Mesodermal cell (in vitro differentiated cells): ENCODE data around the gene PPM1F.
"Not testable (repeated sequence)": the region's sequence is repeated elsewhere in the genome, so short reads cannot be mapped to it uniquely, and the experiment has no call there.

Experiments
- H3K27ac ChIP-seq: 2 replicates; pipeline ENCODE4 v1.7.0; 2013; ENCODE audit warnings: mild to moderate bottlenecking, low read depth, low read length, moderate library complexity; ENCODE audit not compliant: severe bottlenecking
- H3K36me3 ChIP-seq: 2 replicates; pipeline ENCODE4 v1.7.1; 2013; ENCODE audit warnings: mild to moderate bottlenecking, low read length, moderate library complexity; ENCODE audit not compliant: control insufficient read depth, insufficient read depth
- H3K4me1 ChIP-seq: one replicate; pipeline ENCODE4 v1.7.1; 2013; ENCODE audit warnings: mild to moderate bottlenecking, low read length; ENCODE audit not compliant: insufficient read depth, control insufficient read depth, poor library complexity, severe bottlenecking
- H3K4me3 ChIP-seq: 2 replicates; pipeline ENCODE4 v1.7.0; 2013; ENCODE audit warnings: low read length, control low read depth, mild to moderate bottlenecking; ENCODE audit not compliant: insufficient read depth, poor library complexity, severe bottlenecking; ENCODE audit errors: extremely low read depth
- H3K9me3 ChIP-seq: 2 replicates; pipeline ENCODE4 v1.7.1; 2013; ENCODE audit warnings: mild to moderate bottlenecking, low read length, moderate library complexity; ENCODE audit not compliant: control insufficient read depth
- WGBS, 2 experiments: methylation state at CpG; one replicate each; pipeline ENCODE4 v1.1.5; 2013; ENCODE audit warnings: missing lambda C conversion rate in 2 of 2; ENCODE audit not compliant: insufficient coverage in 2 of 2; 5-methylcytosine and 5-hydroxymethylcytosine counted together

The PPM1F gene

DNA sequence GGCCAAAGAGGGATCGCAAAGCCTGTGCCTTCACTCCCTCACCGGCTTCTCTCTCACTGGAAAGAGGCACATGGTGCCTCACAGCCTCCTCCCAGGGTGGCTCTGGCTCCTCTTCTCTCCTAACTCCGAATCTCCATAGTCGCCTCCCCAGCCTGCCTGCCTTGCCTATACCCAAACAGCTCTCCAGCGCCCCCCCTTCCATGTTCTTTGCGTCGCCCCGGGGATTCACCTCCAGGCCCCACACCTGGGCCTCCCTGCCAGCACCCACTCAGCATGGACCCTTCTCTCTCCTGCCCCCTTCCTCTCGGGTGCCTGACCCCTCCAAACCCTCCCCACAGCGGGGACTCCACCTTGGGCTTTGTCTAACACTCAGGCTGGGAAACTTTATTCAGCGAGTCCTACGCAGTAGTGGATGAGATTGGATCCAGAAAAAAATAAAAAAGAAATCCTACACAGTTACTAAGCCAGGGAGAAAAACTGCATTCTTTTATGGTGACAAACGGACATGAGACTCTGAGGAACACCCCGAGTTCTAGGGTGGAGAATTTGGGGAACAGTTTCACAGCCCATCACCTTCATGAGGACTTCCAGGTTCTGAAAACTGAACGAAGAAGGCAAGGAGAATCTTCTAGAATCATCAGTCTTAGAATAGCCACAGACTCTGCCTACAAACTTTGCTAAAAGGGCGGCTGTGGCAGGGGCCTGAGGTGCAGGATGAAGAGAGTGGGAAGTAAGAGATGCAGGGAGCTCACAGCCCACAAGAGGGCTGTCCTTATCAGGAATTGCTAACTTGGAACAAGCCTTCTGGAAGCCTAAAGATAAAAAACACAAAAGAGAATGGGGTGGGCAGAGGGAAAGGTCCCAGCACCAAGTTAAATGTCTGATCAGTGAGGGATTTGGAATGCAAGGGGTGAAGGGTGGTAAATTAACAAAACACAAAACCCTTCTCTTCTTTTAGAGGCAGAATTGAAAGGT, 5.3 kb downstream of the PPM1F start:
- Histone ChIP-seq H3K4me1 (peaks cover 18% of the 10 kb centered on the region), H3K36me3 (peaks cover 34% of the 10 kb centered on the region), H3K4me3 (no peak overlapping the region), H3K27ac (peak overlapping the region; percentile 41), H3K9me3 (no peaks in the 10 kb centered on the region)
- 66 to 70% methylated on average over 9 to 11 of the region's 16 CpGs for WGBS, 2 experiments

DNA sequence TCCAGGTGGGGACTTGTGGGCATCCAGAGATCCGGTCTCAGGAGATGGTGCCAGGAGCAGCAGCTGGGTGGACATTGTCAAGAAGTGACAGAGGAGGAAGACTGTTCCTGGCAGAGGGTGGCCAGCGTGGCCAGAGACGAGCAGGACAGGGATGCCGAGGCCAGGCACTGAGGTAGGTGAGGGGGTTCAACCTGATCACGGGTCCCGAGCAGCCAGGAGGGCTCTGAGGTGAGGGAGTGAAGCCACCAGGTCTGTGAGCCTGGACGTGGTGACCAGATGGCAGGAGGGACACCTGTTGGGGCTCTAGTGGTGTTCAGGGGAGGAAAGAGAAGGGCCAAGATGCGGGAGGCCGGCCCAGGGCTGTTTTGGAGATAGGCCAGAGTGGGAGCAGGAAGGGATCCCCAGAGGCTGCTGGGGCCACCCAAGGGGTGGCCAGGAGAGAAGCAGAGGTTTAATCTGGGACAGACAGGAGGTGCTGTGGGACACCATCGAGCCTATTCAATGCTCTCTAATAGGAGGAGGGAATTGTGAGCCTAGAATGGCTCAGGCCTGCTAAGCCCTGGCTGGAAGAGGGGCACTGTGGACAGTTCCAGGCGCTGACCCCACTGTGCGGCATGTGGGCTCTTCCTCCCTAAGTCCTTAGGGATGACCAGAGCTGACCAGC, 6.3 kb downstream of the PPM1F start:
- Histone ChIP-seq H3K4me1 (peaks cover 18% of the 10 kb centered on the region), H3K27ac (no peak overlapping the region), H3K9me3 (no peaks in the 10 kb centered on the region), H3K4me3 (no peak overlapping the region), H3K36me3 (peaks cover 34% of the 10 kb centered on the region)
- 95 to 100% methylated on average over 11 to 12 of the region's 12 CpGs for WGBS, 2 experiments

- Histone ChIP-seq H3K36me3 (peaks cover 31% of the 10 kb centered on the region), H3K4me3 (no peak overlapping the region), H3K27ac (no peak overlapping the region), H3K4me1 (peaks cover 21% of the 10 kb centered on the region), H3K9me3 (no peaks in the 10 kb centered on the region)
- 94 to 98% methylated on average over 10 to 13 of the region's 13 CpGs for WGBS, 2 experiments
Observed at GRCh38 chr22:21945453-21946261, 7.0 kb downstream of the PPM1F start.

DNA sequence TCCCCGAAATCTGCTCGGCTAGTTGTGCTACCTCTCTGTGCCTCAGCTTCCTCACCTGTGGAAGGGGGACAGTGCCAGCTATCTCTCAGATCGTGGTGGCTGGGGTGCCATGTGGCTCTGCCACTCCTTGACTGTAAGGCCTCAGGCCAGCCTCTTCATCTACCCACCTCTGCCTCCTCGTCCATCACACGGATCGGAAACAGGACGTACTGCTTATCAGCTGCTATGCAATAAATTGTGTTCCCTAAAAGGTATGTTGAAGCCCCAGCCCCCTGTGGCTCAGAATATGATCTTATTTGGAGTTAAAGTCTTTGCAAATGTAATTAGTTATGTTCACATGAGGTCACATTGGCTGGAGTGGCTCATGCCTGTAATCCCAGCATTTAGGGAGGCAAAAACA, 7.8 kb downstream of the PPM1F start:
- H3K27ac ChIP-seq, result no peak overlapping the region
- WGBS, 2 experiments, result 96 to 97% methylated on average over 4 to 7 of the region's 7 CpGs
- H3K9me3 ChIP-seq, result no peaks in the 10 kb centered on the region
- peaks cover 35% of the 10 kb centered on the region for H3K36me3 ChIP-seq
- no peak overlapping the region for H3K4me3 ChIP-seq
- H3K4me1 ChIP-seq, result peaks cover 21% of the 10 kb centered on the region

GRCh38 chr22:21943571-21944448, 8.8 kb downstream of the PPM1F start:
- Histone ChIP-seq H3K9me3 (no peaks in the 10 kb centered on the region), H3K4me1 (peaks cover 29% of the 10 kb centered on the region), H3K27ac (no peak overlapping the region), H3K36me3 (peaks cover 40% of the 10 kb centered on the region), H3K4me3 (no peak overlapping the region)
- WGBS, 2 experiments, result 95 to 97% methylated on average over 14 to 18 of the region's 18 CpGs

DNA sequence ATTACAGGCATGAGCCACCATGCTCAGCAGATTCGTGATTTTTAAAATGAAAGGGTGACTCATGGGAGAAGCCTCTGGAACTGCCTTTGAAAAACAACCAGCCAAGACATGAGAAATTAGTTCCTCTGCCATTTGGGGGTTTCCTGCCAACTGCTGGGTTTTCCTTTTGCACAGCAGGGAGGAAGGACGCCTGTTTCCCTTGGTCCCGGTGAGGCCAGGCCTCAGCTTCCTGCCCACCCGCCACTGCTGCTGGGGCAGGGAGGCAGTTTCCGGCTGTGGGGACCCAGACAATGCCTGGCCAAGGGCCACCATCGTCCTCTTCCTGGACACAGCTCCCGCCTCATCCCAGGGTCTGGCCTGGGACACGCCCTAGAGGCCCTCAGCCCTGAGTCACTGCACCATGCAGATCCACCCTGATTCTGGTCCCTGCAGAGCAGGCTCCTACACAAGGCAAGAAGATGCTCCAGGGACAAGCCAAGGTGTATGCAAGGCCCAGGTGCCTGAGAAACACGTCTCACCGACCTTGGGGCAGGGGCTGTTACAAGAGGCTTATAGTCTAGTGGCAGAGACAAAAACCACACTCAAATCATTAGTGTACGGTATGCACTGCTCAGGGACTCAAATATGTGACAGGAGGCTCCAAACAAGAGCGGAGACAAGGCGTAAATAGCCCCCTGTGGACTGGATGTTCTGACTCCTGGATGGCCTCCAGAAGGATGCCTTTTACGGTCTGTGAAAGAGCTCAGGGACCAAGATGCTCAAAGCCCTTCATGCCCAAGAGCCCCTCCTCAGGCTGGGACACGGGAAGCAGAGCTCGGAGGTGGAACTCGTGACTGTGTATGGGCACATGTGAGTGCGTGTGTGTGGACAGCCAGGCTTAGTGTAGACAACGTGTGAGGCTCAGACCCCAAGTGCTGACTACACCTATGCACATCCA, 10.0 kb downstream of the PPM1F start:
- Histone ChIP-seq H3K4me3 (no peak overlapping the region), H3K27ac (peak overlapping the region; percentile 85), H3K36me3 (peaks cover 40% of the 10 kb centered on the region), H3K9me3 (no peaks in the 10 kb centered on the region), H3K4me1 (peaks cover 27% of the 10 kb centered on the region)
- 80 to 89% methylated on average over 13 to 14 of the region's 19 CpGs for WGBS, 2 experiments

DNA sequence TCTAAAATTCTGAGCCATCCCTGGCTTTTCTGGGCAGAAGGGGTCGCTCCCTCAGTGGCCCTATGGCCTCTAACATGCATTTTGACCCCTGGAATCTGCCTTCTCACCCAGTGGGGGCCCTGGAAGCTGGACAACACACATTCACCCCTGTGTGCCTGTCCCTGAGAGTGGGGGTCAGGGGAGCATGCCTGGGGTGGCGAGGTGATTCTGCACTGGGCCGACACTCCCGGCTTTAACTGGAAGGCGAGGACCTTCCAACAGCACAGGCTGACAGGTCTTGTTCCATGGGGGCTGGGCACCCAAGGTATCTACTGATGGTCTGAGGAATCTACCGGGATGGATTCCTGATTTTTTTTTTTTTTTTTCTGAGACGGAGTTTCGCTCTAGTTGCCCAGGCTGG, 10.7 kb downstream of the PPM1F start:
- Histone ChIP-seq H3K4me3 (no peak overlapping the region), H3K27ac (peak overlapping the region; percentile 85), H3K9me3 (no peaks in the 10 kb centered on the region), H3K4me1 (peaks cover 29% of the 10 kb centered on the region), H3K36me3 (peaks cover 42% of the 10 kb centered on the region)
- 97 to 98% methylated on average over 4 to 6 of the region's 8 CpGs for WGBS, 2 experiments

- Histone ChIP-seq H3K27ac (no peak overlapping the region), H3K36me3 (peaks cover 50% of the 10 kb centered on the region), H3K4me3 (no peak overlapping the region), H3K9me3 (no peaks in the 10 kb centered on the region), H3K4me1 (peaks cover 35% of the 10 kb centered on the region)
- WGBS, 2 experiments, result 91 to 100% methylated on average over 2 to 3 of the region's 3 CpGs
Observed at GRCh38 chr22:21940521-21940920, 12.1 kb downstream of the PPM1F start.

DNA sequence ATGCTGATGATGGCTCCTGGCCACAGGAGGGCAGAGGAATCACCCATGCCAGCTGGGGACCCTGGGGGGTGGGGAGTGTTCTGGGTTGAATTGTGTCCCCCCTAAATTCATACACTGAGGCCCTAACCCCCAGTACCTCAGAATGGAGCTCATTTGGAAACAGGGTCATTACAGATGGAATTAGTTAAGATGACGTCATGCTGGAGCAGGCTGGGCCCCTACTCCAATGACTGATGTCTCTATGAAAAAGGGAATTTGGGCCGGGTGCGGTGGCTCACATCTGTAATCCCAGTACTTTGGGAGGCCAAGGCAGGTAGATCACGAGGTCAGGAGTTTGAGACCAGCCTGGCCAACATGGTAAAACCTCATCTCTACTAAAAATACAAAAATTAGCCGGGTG, 12.7 kb downstream of the PPM1F start:
- not testable (repeated sequence) for H3K4me3 ChIP-seq, H3K27ac ChIP-seq, H3K9me3 ChIP-seq
- Histone ChIP-seq H3K36me3 (peaks cover 50% of the 10 kb centered on the region), H3K4me1 (peaks cover 35% of the 10 kb centered on the region)
- WGBS, 2 experiments, result 92% methylated on average over 3 of the region's 5 CpGs; no CpG with 5 or more reads in 1 of the 2 experiments
